Esophagus (tissue), 2 donors: Measurements from ENCODE around the gene SPOP. TPM values are rescaled to one million over a fixed set of nuclear protein-coding genes. Genes with fewer than 3 reads are reported as not detected.
"Not testable (repeated sequence)": the region's sequence is repeated elsewhere in the genome, so short reads cannot be mapped to it uniquely, and the experiment has no call there.

Source experiments
- H3K27ac ChIP-seq, 2 donors: one replicate each; pipeline ENCODE4 v1.5.1; 2013; ENCODE audit warnings: low read depth in 2 of 2, mild to moderate bottlenecking in 2 of 2, inconsistent platforms in 1 of 2, low read length in 1 of 2, moderate library complexity in 1 of 2
- H3K27me3 ChIP-seq, 2 donors: one replicate each; pipeline ENCODE4 v1.6.1; 2013; ENCODE audit warnings: low read length in 2 of 2, control low read depth in 1 of 2, mild to moderate bottlenecking in 1 of 2; ENCODE audit not compliant: insufficient read depth in 2 of 2, control insufficient read depth in 1 of 2
- H3K36me3 ChIP-seq, 2 donors: one replicate each; pipeline ENCODE4 v1.6.1; 2013; ENCODE audit warnings: low read length in 1 of 2; ENCODE audit not compliant: control insufficient read depth in 2 of 2, insufficient read depth in 2 of 2
- H3K4me1 ChIP-seq, 2 donors: one replicate each; pipeline ENCODE4 v1.6.1; 2013; ENCODE audit warnings: low read length in 1 of 2; ENCODE audit not compliant: control insufficient read depth in 2 of 2, insufficient read depth in 2 of 2
- H3K4me3 ChIP-seq, 2 donors: one replicate each; pipeline ENCODE4 v1.5.1; 2013; ENCODE audit warnings: low read length in 2 of 2, mild to moderate bottlenecking in 2 of 2, low read depth in 1 of 2, moderate library complexity in 1 of 2
- H3K9me3 ChIP-seq, 2 donors: one replicate each; pipeline ENCODE4 v1.6.1; 2013; ENCODE audit warnings: mild to moderate bottlenecking in 2 of 2, low read depth in 1 of 2, low read length in 1 of 2, moderate library complexity in 1 of 2; ENCODE audit not compliant: control insufficient read depth in 2 of 2, insufficient read depth in 1 of 2
- WGBS, 2 donors: extraction: QIAGEN DNeasy Blood & Tissue Kit; methylation state at CpG; one replicate each; pipeline ENCODE4 v1.1.7; 2013; 5-methylcytosine and 5-hydroxymethylcytosine counted together
- polyA plus RNA-seq, 2 donors: library from polyadenylated mRNA; stranded (reverse); fragments of 200-250 nt; gene quantifications; one replicate each; pipeline ENCODE4 v1.2.3, GENCODE V29; 2013
- donor health status: healthy with polysubstance abuse.
- donor health status: Bipolar disorder and iron deficiency.

The SPOP gene
- polyA plus RNA-seq, 2 donors = 15.1 to 22.6 TPM

GRCh38 chr17:49552070-49552751 lies 125.7 kb downstream of the SPOP start:
- WGBS, 2 donors = 51 to 63% methylated on average over 27 of the region's 27 CpGs
- no peak overlapping the region for H3K27ac ChIP-seq
- no peaks in the 10 kb centered on the region for H3K9me3 ChIP-seq
- no peaks in the 10 kb centered on the region for H3K27me3 ChIP-seq
- H3K4me1 ChIP-seq = peaks cover 0 to 3% of the 10 kb centered on the region in 2 donors
- H3K4me3 ChIP-seq = no peak overlapping the region
- no peaks in the 10 kb centered on the region for H3K36me3 ChIP-seq

GRCh38 chr17:49551221-49552069 lies 126.5 kb downstream of the SPOP start:
- H3K4me1 ChIP-seq = peaks cover 0 to 3% of the 10 kb centered on the region in 2 donors
- H3K36me3 ChIP-seq = no peaks in the 10 kb centered on the region
- no peaks in the 10 kb centered on the region for H3K9me3 ChIP-seq
- no peak overlapping the region for H3K4me3 ChIP-seq
- no peak overlapping the region for H3K27ac ChIP-seq
- WGBS, 2 donors = 76 to 85% methylated on average over 12 of the region's 12 CpGs
- H3K27me3 ChIP-seq = no peaks in the 10 kb centered on the region

- not testable (repeated sequence) for H3K27me3 ChIP-seq, H3K36me3 ChIP-seq, H3K9me3 ChIP-seq, H3K4me3 ChIP-seq, H3K27ac ChIP-seq, H3K4me1 ChIP-seq
- WGBS, 2 donors = 89 to 94% methylated on average over 9 of the region's 9 CpGs
Observed at GRCh38 chr17:49550764-49551163, 127.1 kb downstream of the SPOP start.

GRCh38 chr17:49549691-49550678 lies 127.9 kb downstream of the SPOP start:
- no peaks in the 10 kb centered on the region for H3K4me1 ChIP-seq
- no peaks in the 10 kb centered on the region for H3K9me3 ChIP-seq
- no peaks in the 10 kb centered on the region for H3K36me3 ChIP-seq
- 90 to 91% methylated on average over 20 of the region's 20 CpGs for WGBS, 2 donors
- H3K4me3 ChIP-seq = no peak overlapping the region
- H3K27ac ChIP-seq = no peak overlapping the region
- no peaks in the 10 kb centered on the region for H3K27me3 ChIP-seq

GRCh38 chr17:49549311-49549605 lies 128.6 kb downstream of the SPOP start:
- Histone ChIP-seq H3K27me3 (no peaks in the 10 kb centered on the region), H3K4me3 (no peak overlapping the region), H3K27ac (no peak overlapping the region), H3K36me3 (no peaks in the 10 kb centered on the region), H3K9me3 (no peaks in the 10 kb centered on the region), H3K4me1 (no peaks in the 10 kb centered on the region)
- WGBS, 2 donors = 81 to 90% methylated on average over 6 of the region's 6 CpGs

Other genes starting within 250 kb of the SPOP start
- gene NGFR, start 182.8 kb downstream of the SPOP start, polyA plus RNA-seq = 1 to 10 TPM; 2.0 to 5.6 TPM
- 1 to 10 TPM in 1 of 2 donors, under 1 TPM in 1; 0.69 to 2.2 TPM for gene NXPH3, start 102.2 kb downstream of the SPOP start, polyA plus RNA-seq
- gene SLC35B1, start 29.9 kb upstream of the SPOP start, polyA plus RNA-seq = 10 to 100 TPM; 25.0 to 42.2 TPM
- 1 to 10 TPM; 4.8 to 5.9 TPM for gene FAM117A, start 86.0 kb upstream of the SPOP start, polyA plus RNA-seq
- gene KAT7, start 110.6 kb upstream of the SPOP start, polyA plus RNA-seq = 10 to 100 TPM in 1 of 2 donors, 1 to 10 TPM in 1; 5.7 to 11.8 TPM
- gene TAC4, start 170.0 kb upstream of the SPOP start, polyA plus RNA-seq = not detected